Activated CD4-positive, alpha-beta T cell treated with anti-CD3 and anti-CD28 coated beads, Interleukin-10, Interleukin-2, amounts not matched to agents 100 ng/mL and 50 ng/mL, durations not matched to agents 16 hours and 8 hours (primary cell): Measurements from ENCODE around the gene UNC93B1.

Experiments used
- DNase-seq: peaks from one replicate; pipeline ENCODE4 v3.0.0-alpha.2; 2020

Gene UNC93B1

GRCh38 chr11:68039526-68040086 lies 35.7 kb upstream of the UNC93B1 start:
- DNase-seq: no peak

- peak; percentile 80 for DNase-seq
Measured at GRCh38 chr11:68038718-68039525, 35.0 kb upstream of the UNC93B1 start, which contains the start of gene TCIRG1. Gene TCIRG1 (plus strand): TSS chr11:68039025. CDS start chr11:68041272, 2,247 bp downstream.

GRCh38 chr11:68038226-68038717 lies 34.4 kb upstream of the UNC93B1 start:
- DNase-seq: no peak

- DNase-seq: no peak
Measured at GRCh38 chr11:68037411-68038225, 33.7 kb upstream of the UNC93B1 start.

- peak; percentile 57 for DNase-seq
Measured at GRCh38 chr11:68036717-68037239, 32.9 kb upstream of the UNC93B1 start.

- no peak for DNase-seq
Measured at GRCh38 chr11:68036141-68036716, 32.3 kb upstream of the UNC93B1 start.

- no peak for DNase-seq
Measured at GRCh38 chr11:68035266-68035876, 31.5 kb upstream of the UNC93B1 start.

GRCh38 chr11:68033708-68034045 lies 29.8 kb upstream of the UNC93B1 start:
- DNase-seq: no peak

- no peak for DNase-seq
Measured at GRCh38 chr11:68032997-68033707, 29.3 kb upstream of the UNC93B1 start.

GRCh38 chr11:68032003-68032402 lies 28.1 kb upstream of the UNC93B1 start:
- no peak for DNase-seq

- no peak for DNase-seq
Measured at GRCh38 chr11:68031144-68031464, 27.2 kb upstream of the UNC93B1 start.

GRCh38 chr11:68030318-68031143 lies 26.6 kb upstream of the UNC93B1 start, which contains the start of gene NDUFS8:
Gene NDUFS8 (plus strand): TSS chr11:68030681. CDS start chr11:68032152, 1,471 bp downstream.
- peak; percentile 99 for DNase-seq

GRCh38 chr11:68028802-68029545 lies 25.1 kb upstream of the UNC93B1 start:
- DNase-seq: no peak

- DNase-seq: no peak
Measured at GRCh38 chr11:68027667-68028066, 23.8 kb upstream of the UNC93B1 start.

- DNase-seq: no peak
Measured at GRCh38 chr11:68026391-68027105, 22.7 kb upstream of the UNC93B1 start.

- DNase-seq: no peak
Measured at GRCh38 chr11:68025047-68025446, 21.1 kb upstream of the UNC93B1 start.

- no peak for DNase-seq
Measured at GRCh38 chr11:68024508-68024907, 20.6 kb upstream of the UNC93B1 start.

- no peak for DNase-seq
Measured at GRCh38 chr11:68022531-68022930, 18.6 kb upstream of the UNC93B1 start.

- DNase-seq: no peak
Measured at GRCh38 chr11:68021167-68021787, 17.4 kb upstream of the UNC93B1 start.
